Activated naive CD4-positive, alpha-beta T cell treated with anti-CD3 and anti-CD28 coated beads, Interleukin-2, amount 50 U/mL, for 24 hours (primary cell): ENCODE results near the gene HOXC5.

Experiments used
- H3K27ac Mint-ChIP-seq: one replicate; pipeline ENCODE4 v1.8.0; 2021; ENCODE audit warnings: mild to moderate bottlenecking, mixed read lengths
- H3K27me3 Mint-ChIP-seq: one replicate; pipeline ENCODE4 v1.8.0; 2021; ENCODE audit warnings: mixed read lengths
- H3K36me3 Mint-ChIP-seq: one replicate; pipeline ENCODE4 v1.8.0; 2021; ENCODE audit warnings: mixed read lengths
- H3K4me1 Mint-ChIP-seq: one replicate; pipeline ENCODE4 v1.8.0; 2021; ENCODE audit warnings: mixed read lengths
- H3K4me3 Mint-ChIP-seq: one replicate; pipeline ENCODE4 v1.8.0; 2021; ENCODE audit warnings: mild to moderate bottlenecking, mixed read lengths
- H3K9me3 Mint-ChIP-seq: one replicate; pipeline ENCODE4 v1.8.0; 2021; ENCODE audit warnings: mixed read lengths

HOXC5 gene

GRCh38 chr12:53993162-53994008 lies 39.5 kb upstream of the HOXC5 start:
- peak overlapping the region; percentile 39 for H3K4me3 Mint-ChIP-seq
- H3K9me3 Mint-ChIP-seq: no peaks in the 10 kb centered on the region
- H3K27me3 Mint-ChIP-seq: peaks cover 78% of the 10 kb centered on the region
- H3K27ac Mint-ChIP-seq: peak overlapping the region; percentile 32
- no peaks in the 10 kb centered on the region for H3K36me3 Mint-ChIP-seq
- H3K4me1 Mint-ChIP-seq: peaks cover 54% of the 10 kb centered on the region

GRCh38 chr12:53994009-53994263 lies 38.9 kb upstream of the HOXC5 start:
- Mint-ChIP-seq H3K4me3 (peak overlapping the region; percentile 39), H3K4me1 (peaks cover 57% of the 10 kb centered on the region), H3K36me3 (no peaks in the 10 kb centered on the region), H3K9me3 (no peaks in the 10 kb centered on the region), H3K27me3 (peaks cover 78% of the 10 kb centered on the region), H3K27ac (peak overlapping the region; percentile 12)

GRCh38 chr12:53994264-53995001 lies 38.4 kb upstream of the HOXC5 start:
- Mint-ChIP-seq H3K36me3 (no peaks in the 10 kb centered on the region), H3K27ac (peak overlapping the region; percentile 30), H3K9me3 (no peaks in the 10 kb centered on the region), H3K4me3 (peak overlapping the region; percentile 87), H3K4me1 (peaks cover 53% of the 10 kb centered on the region), H3K27me3 (peaks cover 75% of the 10 kb centered on the region)

GRCh38 chr12:53995002-53995377 lies 37.9 kb upstream of the HOXC5 start:
- peaks cover 71% of the 10 kb centered on the region for H3K27me3 Mint-ChIP-seq
- H3K4me1 Mint-ChIP-seq: peaks cover 53% of the 10 kb centered on the region
- H3K4me3 Mint-ChIP-seq: peak overlapping the region; percentile 87
- H3K27ac Mint-ChIP-seq: peak overlapping the region; percentile 30
- H3K36me3 Mint-ChIP-seq: no peaks in the 10 kb centered on the region
- no peaks in the 10 kb centered on the region for H3K9me3 Mint-ChIP-seq

GRCh38 chr12:53995378-53996239 lies 37.2 kb upstream of the HOXC5 start:
- H3K9me3 Mint-ChIP-seq: no peaks in the 10 kb centered on the region
- peaks cover 49% of the 10 kb centered on the region for H3K4me1 Mint-ChIP-seq
- no peaks in the 10 kb centered on the region for H3K36me3 Mint-ChIP-seq
- peaks cover 67% of the 10 kb centered on the region for H3K27me3 Mint-ChIP-seq
- H3K4me3 Mint-ChIP-seq: peak overlapping the region; percentile 87
- no peak overlapping the region for H3K27ac Mint-ChIP-seq

GRCh38 chr12:53996240-53997203 lies 36.3 kb upstream of the HOXC5 start:
- Mint-ChIP-seq H3K27me3 (peaks cover 67% of the 10 kb centered on the region), H3K36me3 (no peaks in the 10 kb centered on the region), H3K9me3 (no peaks in the 10 kb centered on the region), H3K4me3 (peak overlapping the region; percentile 87), H3K27ac (no peak overlapping the region), H3K4me1 (peaks cover 49% of the 10 kb centered on the region)

- peaks cover 49% of the 10 kb centered on the region for H3K4me1 Mint-ChIP-seq
- no peaks in the 10 kb centered on the region for H3K9me3 Mint-ChIP-seq
- no peak overlapping the region for H3K27ac Mint-ChIP-seq
- H3K4me3 Mint-ChIP-seq: no peak overlapping the region
- no peaks in the 10 kb centered on the region for H3K36me3 Mint-ChIP-seq
- peaks cover 66% of the 10 kb centered on the region for H3K27me3 Mint-ChIP-seq
Measured at GRCh38 chr12:53997204-53998109, 35.4 kb upstream of the HOXC5 start.

- Mint-ChIP-seq H3K4me1 (peaks cover 49% of the 10 kb centered on the region), H3K27me3 (peaks cover 68% of the 10 kb centered on the region), H3K4me3 (no peak overlapping the region), H3K36me3 (no peaks in the 10 kb centered on the region), H3K9me3 (no peaks in the 10 kb centered on the region), H3K27ac (peak overlapping the region; percentile 30)
Measured at GRCh38 chr12:53998110-53998899, 34.5 kb upstream of the HOXC5 start.

- peaks cover 68% of the 10 kb centered on the region for H3K27me3 Mint-ChIP-seq
- H3K9me3 Mint-ChIP-seq: no peaks in the 10 kb centered on the region
- peaks cover 48% of the 10 kb centered on the region for H3K4me1 Mint-ChIP-seq
- no peaks in the 10 kb centered on the region for H3K36me3 Mint-ChIP-seq
- H3K4me3 Mint-ChIP-seq: no peak overlapping the region
- no peak overlapping the region for H3K27ac Mint-ChIP-seq
Measured at GRCh38 chr12:53998900-53999236, 34.0 kb upstream of the HOXC5 start.

- Mint-ChIP-seq H3K9me3 (no peaks in the 10 kb centered on the region), H3K27me3 (peaks cover 69% of the 10 kb centered on the region), H3K4me1 (peaks cover 44% of the 10 kb centered on the region), H3K4me3 (peak overlapping the region; percentile 54), H3K36me3 (no peaks in the 10 kb centered on the region), H3K27ac (no peak overlapping the region)
Measured at GRCh38 chr12:53999559-54000115, 33.2 kb upstream of the HOXC5 start.

- peaks cover 40% of the 10 kb centered on the region for H3K4me1 Mint-ChIP-seq
- H3K4me3 Mint-ChIP-seq: peak within 1 kb of the TSS; percentile 54
- no peak within 1 kb of the TSS for H3K27ac Mint-ChIP-seq
- no peaks in the 10 kb centered on the region for H3K36me3 Mint-ChIP-seq
- H3K27me3 Mint-ChIP-seq: peaks cover 69% of the 10 kb centered on the region
- H3K9me3 Mint-ChIP-seq: no peaks in the 10 kb centered on the region
Measured at GRCh38 chr12:54000116-54001114, 32.4 kb upstream of the HOXC5 start, which contains the start of gene HOXC9. Gene HOXC9, plus strand, starts transcription at chr12:54000161. Its CDS starts 28 bp downstream, at chr12:54000189.
